ENCODE results near the gene COMMD6.

GRCh38 chr13:75492389-75492788 lies 45.3 kb downstream of the COMMD6 start:
- TF ChIP-seq POLR2A (IDR thresholded peaks at IDR 0.05; ENCODE audit: low read length), result no peak
- no peak for TF ChIP-seq GATA1 (IDR thresholded peaks at IDR 0.05; ENCODE audit: low read depth, low read length)
